Inflammatory macrophage treated with lipopolysaccharide for 1 hour (primary cell): ENCODE results near the gene DNAH3.
"Not testable (repeated sequence)": the region's sequence is repeated elsewhere in the genome, so short reads cannot be mapped to it uniquely, and the experiment has no call there.

Experiments used
- DNase-seq, 2 donors: peaks; one replicate each; pipeline ENCODE4 v3.0.0-alpha.2; 2020 to 2022

Gene DNAH3

GRCh38 chr16:20984019-20984418 lies 166.6 kb downstream of the DNAH3 start:
- no peak for DNase-seq

DNA sequence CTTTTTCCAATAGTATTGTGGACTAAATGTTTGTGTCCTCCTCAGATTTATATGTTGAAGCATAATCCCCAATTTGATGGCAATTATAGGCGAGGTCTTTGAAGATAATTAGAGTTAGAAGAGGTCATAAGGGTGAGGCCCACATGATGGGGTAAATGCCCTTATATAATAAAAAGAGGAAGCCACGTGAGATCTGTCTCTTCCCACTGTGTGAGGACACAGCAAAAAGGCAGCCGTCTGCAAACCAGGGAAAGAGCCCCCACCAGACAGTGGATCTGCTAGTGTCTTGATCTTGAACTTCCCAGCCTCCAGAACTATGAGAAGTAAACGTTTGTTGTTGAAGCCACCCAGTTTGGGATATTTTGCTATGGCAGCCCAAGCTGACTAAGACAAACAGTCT lies 174.1 kb downstream of the DNAH3 start:
- DNase-seq = peak; percentile 40

- not testable (repeated sequence) for DNase-seq
These were observed 177.4 kb downstream of the DNAH3 start for GRCh38 chr16:20973201-20973600.

DNA sequence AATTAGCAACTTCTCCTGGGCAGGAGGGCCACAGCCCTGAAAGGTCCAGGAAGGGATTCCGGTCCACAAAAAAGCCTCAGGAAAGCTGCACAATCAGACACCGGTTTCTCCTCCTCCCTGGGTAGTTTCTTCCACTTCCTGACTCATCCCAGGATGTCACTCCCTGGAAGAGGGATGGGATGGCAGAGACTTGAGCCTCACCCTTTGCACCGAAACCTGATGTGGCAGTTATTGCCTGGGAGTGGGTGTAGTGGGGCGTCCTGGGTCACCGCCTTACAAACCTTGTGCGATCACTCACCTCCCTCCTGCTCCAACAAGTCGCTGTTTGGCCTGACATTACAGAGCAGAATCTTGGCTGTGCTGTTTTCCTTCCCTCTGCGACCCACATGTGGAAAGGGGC lies 179.2 kb downstream of the DNAH3 start:
- DNase-seq = no peak

DNA sequence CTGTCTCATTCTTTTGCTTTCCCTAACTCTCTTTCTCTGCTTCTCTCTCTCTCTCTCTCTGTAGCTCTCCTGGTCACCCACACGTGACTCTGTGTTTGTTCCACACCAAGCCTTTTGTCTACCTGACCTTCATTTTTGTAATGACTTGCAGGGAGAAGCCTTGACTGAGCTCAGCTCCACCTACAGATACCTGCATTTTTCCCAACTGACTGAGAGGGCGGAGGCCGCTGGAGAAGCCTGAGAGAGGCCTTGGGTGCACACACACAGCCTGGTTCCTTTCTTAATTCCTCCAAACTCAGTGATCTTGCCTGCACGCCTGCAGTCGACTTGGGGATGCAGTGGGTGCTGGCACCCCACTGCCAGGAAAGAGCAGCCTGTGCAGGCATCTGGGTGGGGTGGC lies 181.3 kb downstream of the DNAH3 start:
- no peak for DNase-seq

- no peak for DNase-seq
These were observed 181.9 kb downstream of the DNAH3 start for GRCh38 chr16:20968765-20969164.

GRCh38 chr16:20960899-20961298 lies 189.7 kb downstream of the DNAH3 start:
- DNase-seq = no peak

DNA sequence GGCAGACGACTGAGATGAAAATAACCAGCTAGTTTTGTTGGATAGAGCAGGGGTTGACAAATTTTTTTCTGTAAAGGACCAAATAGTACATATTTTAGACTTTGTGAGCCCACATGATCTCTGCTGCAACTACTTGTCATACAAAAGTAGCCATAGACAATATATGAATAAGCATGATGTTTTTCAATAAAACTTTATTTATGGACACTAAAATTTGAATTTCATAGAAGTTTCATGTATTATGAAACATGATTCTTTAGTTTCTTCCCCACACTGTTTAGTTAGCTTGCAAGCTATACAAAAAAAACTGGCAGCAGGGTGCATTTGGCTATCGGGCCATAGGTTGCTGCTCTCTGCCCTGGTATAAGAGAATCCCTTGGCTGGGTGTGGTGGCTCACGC lies 193.5 kb downstream of the DNAH3 start:
- no peak for DNase-seq

DNA sequence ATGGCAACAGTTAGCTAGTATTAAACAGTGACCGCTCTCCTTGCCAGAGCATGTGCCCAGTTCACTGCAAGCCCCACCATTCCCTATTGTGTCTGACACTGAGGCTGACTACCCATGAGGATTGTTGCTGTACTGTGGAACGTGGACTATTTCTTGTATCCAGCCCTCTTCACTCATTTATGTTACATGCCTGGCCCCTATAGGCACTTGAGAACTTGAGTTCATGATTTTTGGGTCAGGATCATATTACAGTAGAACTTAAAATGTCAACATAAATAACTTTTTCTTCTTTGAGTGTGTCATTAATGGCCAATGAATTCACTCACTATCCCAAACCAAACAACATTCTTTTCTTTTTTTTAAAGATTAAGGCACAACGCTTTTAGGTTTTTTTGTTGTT lies 194.3 kb downstream of the DNAH3 start:
- no peak for DNase-seq

- no peak for DNase-seq
These were observed 196.1 kb downstream of the DNAH3 start for GRCh38 chr16:20954574-20954973.

DNA sequence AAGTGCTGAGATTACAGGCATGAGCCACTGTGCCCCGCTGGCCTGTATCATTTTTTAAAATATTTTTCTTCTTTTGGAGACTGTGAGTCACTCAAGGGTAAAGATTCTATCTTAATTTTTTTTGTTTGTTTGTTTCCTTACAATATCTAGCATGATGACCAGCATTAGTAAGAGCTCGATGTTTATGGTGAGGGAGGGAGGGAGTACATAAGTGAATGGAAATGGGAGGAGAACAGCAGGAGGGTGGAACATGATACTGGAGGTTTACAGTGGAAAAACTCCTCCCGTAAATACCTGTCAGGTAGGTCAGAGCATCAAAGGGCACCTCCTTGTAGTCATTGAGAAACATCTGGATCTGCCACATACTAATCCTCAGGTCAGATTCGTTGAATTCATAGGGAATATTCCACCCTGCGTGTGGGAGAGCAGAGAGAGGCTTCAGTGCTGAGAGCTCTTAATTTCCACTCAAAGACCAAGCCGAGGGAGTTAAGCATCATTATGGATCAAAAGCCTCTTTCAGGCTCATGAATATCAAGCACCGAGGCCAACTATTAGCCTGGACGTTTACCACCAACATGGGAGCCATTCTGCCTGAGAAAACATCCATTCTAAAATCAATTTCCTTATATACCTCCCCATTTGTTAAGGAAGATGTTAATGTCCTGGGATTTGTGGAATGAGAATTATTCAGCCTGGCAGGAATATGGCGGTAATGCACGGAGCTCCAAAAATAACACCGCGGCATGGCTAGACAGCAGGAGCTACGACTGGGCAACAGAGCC lies 198.3 kb downstream of the DNAH3 start:
- DNase-seq = no peak

DNA sequence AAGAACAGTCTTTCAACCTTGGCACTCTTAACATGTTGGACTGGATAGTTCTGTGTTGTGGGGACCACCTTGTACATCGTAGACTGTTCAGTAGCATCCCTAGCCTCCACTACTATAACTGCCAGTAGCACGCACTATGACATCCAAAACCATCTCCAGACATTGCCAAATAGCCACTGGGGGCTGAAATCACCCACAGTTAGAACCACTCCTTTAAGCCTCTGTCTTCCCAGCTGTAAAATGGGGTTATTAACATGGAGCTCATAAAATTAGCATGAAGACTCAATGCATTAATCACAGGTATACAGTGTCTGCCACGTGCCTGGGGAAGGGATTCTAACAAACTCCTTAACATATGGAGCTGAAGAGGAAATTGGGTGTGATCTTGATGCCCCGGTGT lies 200.4 kb downstream of the DNAH3 start:
- no peak for DNase-seq

GRCh38 chr16:20949660-20950059 lies 201.0 kb downstream of the DNAH3 start:
- DNase-seq = no peak

DNA sequence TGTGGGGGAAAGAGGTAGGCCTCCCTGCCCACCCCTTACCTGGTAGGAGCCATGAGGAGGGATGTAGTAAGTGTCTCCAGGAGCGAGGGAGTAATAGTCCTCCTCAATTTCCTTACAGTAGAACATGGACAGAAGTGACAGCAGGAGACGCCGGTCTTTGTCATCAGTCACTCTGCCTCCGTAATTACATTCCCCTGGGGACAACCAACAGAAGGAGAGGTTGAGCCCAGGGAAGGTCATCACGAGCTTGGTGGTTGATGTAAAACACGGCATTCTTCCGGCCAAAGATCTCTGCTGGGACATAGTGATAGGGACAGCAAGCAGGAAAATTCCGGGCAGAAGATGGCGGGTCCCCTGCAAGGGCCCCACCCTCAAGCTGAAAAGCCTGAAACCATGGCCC lies 202.2 kb downstream of the DNAH3 start:
- no peak for DNase-seq

DNA sequence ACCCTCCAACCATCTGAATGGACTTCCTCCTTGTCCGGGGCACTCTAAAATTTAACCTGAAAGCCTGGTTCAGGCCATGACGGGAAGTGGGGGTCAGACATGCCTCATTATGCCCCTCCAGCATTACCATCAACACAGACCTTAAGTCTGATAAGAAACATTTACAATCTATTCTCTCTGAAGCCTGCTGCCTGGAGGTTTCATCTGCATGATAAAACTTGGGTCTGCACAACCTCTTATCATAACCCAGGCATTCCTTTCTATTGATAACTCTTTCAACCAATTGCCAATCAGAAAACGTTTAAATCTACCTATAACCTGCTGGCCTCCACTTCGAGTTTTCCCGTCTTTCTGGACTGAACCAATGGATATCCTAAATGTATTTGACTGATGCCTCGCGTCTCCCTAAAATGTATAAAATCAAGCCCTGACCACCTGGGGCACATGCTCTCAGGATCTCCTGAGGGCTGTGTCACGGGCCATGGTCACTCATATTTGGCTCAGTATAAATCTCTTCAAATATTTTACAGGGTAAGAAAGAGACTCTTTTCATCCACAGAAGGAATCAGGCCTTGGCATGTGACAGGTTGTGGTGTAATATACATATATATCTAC lies 204.5 kb downstream of the DNAH3 start:
- no peak for DNase-seq

- not testable (repeated sequence) for DNase-seq
These were observed 205.1 kb downstream of the DNAH3 start for GRCh38 chr16:20945575-20945875.

- peak in 1 of 2 donors; percentile 65 for DNase-seq
These were observed 205.6 kb downstream of the DNAH3 start for GRCh38 chr16:20944861-20945574.

DNA sequence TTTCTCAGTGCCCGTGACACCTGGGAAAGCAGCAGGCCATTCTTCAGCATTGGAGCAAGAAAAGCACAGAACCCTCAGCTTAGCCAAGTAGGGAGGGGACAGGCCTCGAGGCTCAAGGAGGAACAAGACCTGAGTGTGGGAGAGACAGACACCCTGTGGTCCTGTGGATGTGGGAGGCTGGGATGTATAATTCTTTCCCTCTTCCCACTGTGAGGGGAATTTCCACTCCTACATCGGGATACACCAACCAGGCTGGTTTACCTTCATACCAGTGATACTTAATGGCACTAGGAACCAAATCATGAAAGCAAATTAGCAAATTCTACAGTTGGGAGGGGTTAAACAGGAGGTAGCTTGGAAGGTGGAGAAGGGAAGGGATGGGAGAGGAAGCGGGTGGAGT lies 208.4 kb downstream of the DNAH3 start:
- DNase-seq = peak; percentile 25 to 75

DNA sequence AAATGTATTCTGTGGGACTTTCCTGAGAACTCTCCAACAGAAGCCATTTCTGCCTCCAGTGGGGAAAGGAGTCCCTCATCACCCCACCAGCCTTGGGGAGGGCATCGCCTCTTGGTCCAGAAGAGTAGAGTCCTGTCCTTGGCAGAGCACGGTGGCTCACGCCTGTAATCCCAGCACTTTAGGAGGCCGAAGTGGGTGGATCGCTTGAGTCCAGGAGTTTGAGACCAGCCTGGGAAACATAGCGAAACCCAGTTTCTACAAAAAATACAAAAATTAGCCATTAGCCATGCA lies 209.1 kb downstream of the DNAH3 start:
- DNase-seq = no peak

GRCh38 chr16:20940871-20941635 lies 209.6 kb downstream of the DNAH3 start:
- DNase-seq = peak; percentile 37 to 54

- DNase-seq = peak; percentile 32 to 63
These were observed 211.0 kb downstream of the DNAH3 start for GRCh38 chr16:20939611-20940010.

DNA sequence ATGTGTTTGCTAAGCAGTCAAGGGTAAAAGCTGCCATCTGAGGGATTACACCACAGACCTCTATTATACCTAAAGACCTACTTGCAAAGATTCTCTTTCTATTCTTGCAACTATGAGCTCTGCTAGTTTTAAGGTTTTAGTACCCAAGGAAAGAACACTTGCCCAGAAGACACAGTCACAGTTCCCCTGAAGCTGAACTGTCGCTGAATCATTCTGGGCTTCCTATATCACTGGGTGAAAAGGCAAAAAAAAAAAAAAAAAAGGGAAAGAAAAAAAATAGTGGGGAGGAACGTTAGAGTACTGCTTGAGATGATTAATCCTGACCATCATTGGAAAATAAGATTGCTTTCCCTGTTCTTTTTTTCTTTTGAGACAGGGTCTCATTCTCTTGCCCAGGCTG lies 212.2 kb downstream of the DNAH3 start:
- DNase-seq = peak; percentile 56 to 63

GRCh38 chr16:20937736-20938135 lies 212.9 kb downstream of the DNAH3 start:
- no peak for DNase-seq

DNA sequence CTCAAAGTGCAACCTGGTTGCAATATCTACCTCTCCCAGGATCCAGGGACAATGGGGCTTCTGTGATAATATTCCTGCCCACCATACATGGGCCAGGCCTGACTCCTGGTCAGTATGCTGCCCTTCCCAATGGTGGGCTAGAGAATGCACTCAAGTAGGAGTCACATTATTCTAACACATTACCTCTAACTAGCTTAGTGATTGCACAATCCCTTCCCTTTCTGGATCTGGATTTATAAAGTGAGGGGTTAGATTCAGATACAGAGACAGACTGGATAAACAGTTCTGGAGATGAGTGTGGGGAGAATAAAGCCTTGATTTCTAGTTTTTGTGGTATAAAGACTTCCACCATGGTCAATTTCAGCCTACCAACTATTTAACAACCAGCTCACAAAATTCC lies 217.1 kb downstream of the DNAH3 start:
- no peak for DNase-seq
